Loucy (cell line): ENCODE results near the gene CDKN2B-AS1.

Experiments
- CTCF ChIP-seq: fragments of 200-600 bp; sonication (generic); conservative IDR thresholded peaks from 2 replicates; pipeline ENCODE4 v1.5.1; 2014; ENCODE audit warnings: mild to moderate bottlenecking, antibody characterized with exemption, low read length
- EZH2phosphoT487 ChIP-seq: fragments of 200-600 bp; IDR thresholded peaks from 2 replicates; pipeline ENCODE4 v1.6.1; 2018; ENCODE audit warnings: antibody characterized with exemption, mild to moderate bottlenecking, moderate library complexity, borderline replicate concordance

GRCh38 chr9:21989440-21990189 lies 5.0 kb upstream of the CDKN2B-AS1 start:
- TF ChIP-seq CTCF (no peak), EZH2phosphoT487 (no peak)
